Measurements from ENCODE around the gene PIGO. TPM values are rescaled to one million over a fixed set of nuclear protein-coding genes. Genes with fewer than 3 reads are reported as not detected.

Gene PIGO
- polyA plus RNA-seq, 6 donors from 2014 or later, result 24.8 to 31.4 (median 26.9) TPM

DNA sequence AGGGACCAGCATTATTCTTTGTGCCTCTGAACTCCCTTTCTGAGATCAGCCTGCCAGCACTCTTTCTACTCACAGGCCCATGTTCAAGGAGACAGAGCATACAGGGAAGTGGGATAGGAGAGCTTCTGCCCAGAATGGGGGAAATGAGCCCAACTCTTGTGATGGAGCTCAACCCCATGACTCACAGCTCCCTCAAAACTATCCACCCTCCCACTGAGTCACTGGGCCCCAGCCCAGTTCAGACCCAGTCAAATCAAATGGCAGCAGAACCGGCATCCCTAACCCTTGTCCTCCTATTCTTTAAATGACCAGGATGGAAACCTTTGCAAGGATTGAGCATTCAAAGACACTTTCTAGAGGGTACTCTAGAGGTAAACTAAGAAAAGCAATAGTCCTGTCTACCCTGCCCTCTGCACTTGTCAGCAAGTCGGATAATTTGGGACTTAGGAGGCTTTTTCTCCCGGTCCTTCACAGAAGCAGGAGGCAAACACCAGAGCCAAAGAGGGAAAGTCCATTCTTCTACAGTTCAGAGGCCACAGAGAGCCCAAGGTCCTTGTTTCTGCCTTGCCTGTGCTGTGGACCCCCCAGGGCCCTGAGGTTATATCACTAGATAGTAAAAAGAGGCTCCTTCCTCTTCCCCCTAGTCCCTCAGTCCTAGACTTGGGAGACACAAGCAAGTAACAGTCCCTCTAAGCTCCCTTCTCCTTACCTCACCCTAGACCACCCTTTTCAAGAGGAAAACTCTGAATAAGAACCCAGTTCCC is 16.0 kb upstream of the PIGO start:
- Mint-ChIP-seq H3K4me3 (peak overlapping the region; percentile 1 to 91 (median 80)), H3K27ac (peak overlapping the region; percentile 66 to 92 (median 86)), H3K9me3 (peaks cover 0 to 3% (median 0%) of the 10 kb centered on the region in 7 donors), H3K4me1 (peaks cover 52 to 57% (median 56%) of the 10 kb centered on the region in 3 donors), H3K36me3 (no peaks in the 10 kb centered on the region), H3K27me3 (no peaks in the 10 kb centered on the region)
- no peak for ATAC-seq (ENCODE audit: low read depth in 2 of 2)
- no peak for DNase-seq

DNA sequence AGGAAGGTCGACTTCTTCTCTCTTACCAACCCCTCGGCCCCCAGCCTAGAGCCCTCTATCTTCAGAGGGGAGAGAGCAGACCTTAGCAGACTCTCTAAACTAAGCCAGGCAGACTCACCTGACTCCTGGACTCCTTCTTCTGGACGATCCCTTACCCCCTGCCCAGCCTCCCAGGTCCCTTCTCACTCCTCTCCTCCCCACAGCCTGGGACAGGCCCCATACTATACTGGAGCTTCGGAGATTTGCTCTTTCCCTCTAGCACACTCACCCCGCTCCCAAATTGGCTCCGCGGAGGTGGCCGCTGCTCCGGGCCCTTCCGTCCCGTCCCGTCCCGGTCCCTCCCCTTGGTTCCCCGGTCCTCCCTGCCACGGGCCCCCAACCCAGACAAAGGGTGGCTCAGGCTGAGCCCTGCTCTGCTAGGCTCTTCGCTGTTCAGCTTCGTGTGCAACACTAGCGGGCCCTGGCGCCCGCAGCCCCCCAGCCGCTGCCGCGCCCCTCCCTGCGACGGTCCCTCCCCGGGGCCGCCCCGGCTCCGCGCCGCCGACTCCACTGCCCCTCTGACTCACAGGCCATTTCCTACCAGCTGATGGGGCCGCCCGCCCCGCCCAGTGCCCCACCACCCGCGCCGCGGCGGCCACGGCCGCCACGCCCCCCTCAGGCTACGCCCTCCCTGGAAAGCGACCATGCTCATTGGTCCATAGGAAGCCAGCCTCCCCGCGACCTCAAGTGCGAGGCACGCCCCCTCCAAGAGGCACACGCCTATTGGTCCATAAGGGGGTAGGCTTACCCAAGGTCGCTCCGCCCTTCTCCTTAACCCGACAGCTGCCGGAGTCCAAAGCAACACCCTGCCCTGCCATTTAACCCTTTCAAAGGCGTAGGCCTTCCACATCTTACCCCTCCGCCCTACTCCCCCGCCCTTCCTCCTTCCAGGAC is 14.9 kb upstream of the PIGO start:
- ATAC-seq (ENCODE audit: low read depth in 2 of 2) (peak; percentile 77), DNase-seq (peak; percentile 91)
- Mint-ChIP-seq H3K4me1 (peaks cover 45 to 51% (median 46%) of the 10 kb centered on the region in 3 donors), H3K27me3 (no peaks in the 10 kb centered on the region), H3K36me3 (no peaks in the 10 kb centered on the region), H3K4me3 (peak overlapping the region; percentile 73 to 91 (median 84)), H3K9me3 (peaks cover 0 to 3% (median 0%) of the 10 kb centered on the region in 7 donors), H3K27ac (peak overlapping the region; percentile 66 to 92 (median 90))

DNA sequence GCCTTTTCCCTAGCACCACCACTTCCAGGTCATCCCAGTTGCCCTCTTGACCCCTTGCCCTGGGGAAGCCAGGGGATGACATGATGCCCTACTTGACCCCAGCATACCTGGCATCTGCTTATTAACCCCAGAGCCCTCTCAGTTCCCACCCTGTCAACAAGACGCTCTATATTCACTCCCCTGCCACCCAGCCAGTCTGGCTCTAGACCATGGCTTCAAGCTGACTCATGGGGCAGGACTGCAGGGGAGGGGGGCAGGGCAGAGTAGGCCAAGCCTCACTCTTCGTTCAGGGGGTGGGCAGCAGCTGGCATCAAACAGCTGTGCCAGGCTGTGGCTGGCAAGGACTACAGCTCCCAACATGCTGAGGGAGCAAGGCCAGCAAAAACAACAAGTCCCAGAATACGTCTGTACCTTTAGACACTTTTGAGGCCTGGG is 14.0 kb upstream of the PIGO start:
- no peak for ATAC-seq (ENCODE audit: low read depth in 2 of 2)
- no peak for DNase-seq
- Mint-ChIP-seq H3K9me3 (peaks cover 0 to 3% (median 0%) of the 10 kb centered on the region in 7 donors), H3K4me3 (peak overlapping the region in 7 of 8 donors; percentile 29 to 91 (median 83)), H3K4me1 (peaks cover 35 to 42% (median 37%) of the 10 kb centered on the region in 3 donors), H3K27me3 (no peaks in the 10 kb centered on the region), H3K27ac (peak overlapping the region in 5 of 6 donors; percentile 13 to 96 (median 88)), H3K36me3 (no peaks in the 10 kb centered on the region)

DNA sequence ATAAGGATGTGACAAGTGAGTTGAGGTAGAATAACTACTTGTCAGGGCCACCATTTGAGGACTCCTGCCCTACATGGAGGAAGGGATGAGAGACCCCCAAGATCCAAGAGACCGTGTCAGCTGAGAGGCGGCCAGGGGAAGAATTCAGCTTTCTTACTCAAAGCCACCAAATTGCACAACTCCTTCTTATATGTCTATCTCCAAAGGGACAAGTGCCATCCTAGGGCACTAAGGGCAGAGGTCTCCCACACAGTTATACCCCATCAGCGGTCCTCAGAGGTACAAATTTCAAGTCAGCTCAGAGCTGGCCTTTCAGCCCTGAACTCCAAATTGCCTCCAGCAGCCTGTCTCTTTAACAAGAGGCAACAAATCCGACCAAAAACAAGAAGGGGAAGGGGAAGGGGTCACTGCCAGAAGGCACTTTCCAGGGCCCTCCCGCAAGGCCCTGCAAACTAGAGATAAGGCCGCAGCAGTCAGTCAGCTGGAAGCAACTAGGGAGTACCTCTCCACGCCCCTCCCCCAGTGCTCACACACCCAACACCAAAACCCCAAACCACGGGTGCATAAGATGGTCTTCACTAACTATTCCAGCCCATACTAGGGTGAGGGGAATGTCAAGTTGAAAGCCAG is 12.7 kb upstream of the PIGO start:
- Mint-ChIP-seq H3K36me3 (no peaks in the 10 kb centered on the region), H3K4me3 (peak overlapping the region in 2 of 8 donors; percentile 30 to 42), H3K4me1 (peaks cover 24 to 29% (median 26%) of the 10 kb centered on the region in 3 donors), H3K9me3 (peaks cover 0 to 3% (median 0%) of the 10 kb centered on the region in 7 donors), H3K27me3 (no peaks in the 10 kb centered on the region), H3K27ac (peak overlapping the region in 1 of 6 donors; percentile 44)
- DNase-seq (no peak), ATAC-seq (ENCODE audit: low read depth in 2 of 2) (no peak)

DNA sequence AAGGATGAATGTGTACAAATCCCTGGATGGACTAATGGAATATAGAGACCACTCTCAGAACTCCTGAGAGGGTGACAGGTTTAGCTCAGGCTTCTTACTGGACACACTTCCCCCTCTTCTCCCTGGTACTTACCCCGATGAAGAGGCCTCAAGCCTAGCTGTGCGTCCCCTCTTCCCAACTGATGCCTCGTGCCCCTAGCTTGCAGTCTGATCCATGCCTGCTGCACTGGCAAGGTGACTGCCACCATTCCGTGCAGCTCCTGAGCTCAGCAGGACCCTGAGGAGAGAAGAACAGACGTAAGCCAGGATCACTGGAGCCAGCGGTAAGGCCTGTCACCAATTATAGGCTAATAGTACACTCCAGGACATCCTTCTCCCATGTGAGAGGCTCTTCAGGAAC is 12.1 kb upstream of the PIGO start:
- no peaks in the 10 kb centered on the region for H3K36me3 Mint-ChIP-seq
- peaks cover 23 to 26% (median 26%) of the 10 kb centered on the region in 3 donors for H3K4me1 Mint-ChIP-seq
- no peak overlapping the region for H3K27ac Mint-ChIP-seq
- peak overlapping the region in 1 of 8 donors; percentile 30 for H3K4me3 Mint-ChIP-seq
- DNase-seq (no peak), ATAC-seq (ENCODE audit: low read depth in 2 of 2) (no peak)
- H3K9me3 Mint-ChIP-seq, result peaks cover 0 to 3% (median 0%) of the 10 kb centered on the region in 7 donors
- no peaks in the 10 kb centered on the region for H3K27me3 Mint-ChIP-seq

DNA sequence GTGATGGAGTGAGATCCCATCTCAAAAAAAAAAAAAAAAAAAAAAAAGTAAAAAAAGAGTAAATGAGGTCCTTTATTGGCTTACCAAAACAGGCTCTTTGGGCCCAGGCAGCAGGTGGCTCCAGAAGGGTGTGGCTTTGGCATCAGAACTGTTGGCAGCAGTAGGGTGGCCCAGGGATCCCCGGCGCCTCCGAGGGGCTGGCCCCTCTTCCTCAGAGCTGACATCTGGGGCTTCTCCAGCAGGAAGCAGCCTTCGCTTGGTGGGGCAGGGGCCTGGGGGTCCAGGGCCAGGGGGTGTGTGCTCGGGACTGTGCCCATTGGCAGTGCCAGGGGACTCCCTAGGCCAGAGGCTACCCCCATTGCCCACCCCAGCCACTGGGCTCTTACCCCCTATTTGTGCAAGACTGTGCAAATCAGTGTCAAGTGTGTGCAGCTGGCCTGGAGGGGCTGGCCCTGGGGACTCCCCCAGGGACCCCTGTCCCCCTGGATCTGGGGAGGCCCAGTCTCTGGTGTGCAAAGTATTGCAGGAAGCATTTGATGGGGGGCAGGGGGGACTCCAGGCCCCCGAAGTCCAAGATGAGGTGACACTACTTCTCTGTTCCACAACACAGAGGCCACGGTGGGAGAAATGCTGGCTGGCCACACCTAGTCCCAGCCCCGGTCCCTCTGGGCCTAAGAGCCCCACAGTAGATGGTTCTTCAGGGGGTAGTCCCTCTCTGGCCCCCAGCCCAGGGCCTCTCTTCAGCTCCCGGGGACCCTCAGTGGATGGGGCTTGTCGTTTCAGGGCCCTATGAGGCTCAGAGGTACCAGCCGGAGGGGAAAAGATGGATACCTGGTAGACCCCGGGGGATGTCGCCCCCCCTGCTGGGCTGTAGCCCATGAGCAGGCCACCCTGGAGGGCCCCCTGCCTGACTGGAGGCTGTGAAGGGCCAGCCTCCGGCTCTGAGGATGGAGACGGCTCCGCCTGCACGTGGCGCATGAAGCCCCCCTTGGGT is 11.2 kb upstream of the PIGO start:
- no peaks in the 10 kb centered on the region for H3K27me3 Mint-ChIP-seq
- no peaks in the 10 kb centered on the region for H3K36me3 Mint-ChIP-seq
- H3K4me1 Mint-ChIP-seq, result peaks cover 31 to 33% (median 31%) of the 10 kb centered on the region in 3 donors
- H3K27ac Mint-ChIP-seq, result no peak overlapping the region
- no peak overlapping the region for H3K4me3 Mint-ChIP-seq
- DNase-seq (no peak), ATAC-seq (ENCODE audit: low read depth in 2 of 2) (no peak)
- peaks cover 0 to 3% (median 0%) of the 10 kb centered on the region in 7 donors for H3K9me3 Mint-ChIP-seq

DNA sequence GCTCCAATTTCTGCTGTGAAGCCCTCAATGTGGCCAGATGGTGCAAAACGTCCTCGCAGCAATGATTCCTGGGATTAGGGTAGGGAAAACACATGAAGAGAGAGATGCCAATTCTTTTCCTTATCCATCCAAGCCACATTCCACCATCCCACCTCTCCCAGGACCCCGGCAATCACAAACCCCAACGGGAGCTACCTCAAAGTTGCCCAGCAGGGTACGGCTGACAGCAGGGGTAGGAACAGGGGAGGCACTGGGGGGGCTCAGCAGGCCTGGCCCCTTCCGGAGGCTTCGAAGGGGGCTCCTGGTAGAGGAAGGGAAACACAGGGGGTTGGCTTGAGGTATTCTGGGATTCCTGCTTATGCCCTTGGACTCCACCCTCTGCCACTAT is 9.9 kb upstream of the PIGO start:
- H3K27ac Mint-ChIP-seq, result peak overlapping the region in 1 of 6 donors; percentile 72
- peak overlapping the region in 1 of 8 donors; percentile 10 for H3K4me3 Mint-ChIP-seq
- H3K36me3 Mint-ChIP-seq, result no peaks in the 10 kb centered on the region
- ATAC-seq (ENCODE audit: low read depth in 2 of 2), result no peak
- H3K4me1 Mint-ChIP-seq, result peaks cover 29 to 33% (median 32%) of the 10 kb centered on the region in 3 donors
- no peak for DNase-seq
- H3K27me3 Mint-ChIP-seq, result no peaks in the 10 kb centered on the region
- no peaks in the 10 kb centered on the region for H3K9me3 Mint-ChIP-seq

DNA sequence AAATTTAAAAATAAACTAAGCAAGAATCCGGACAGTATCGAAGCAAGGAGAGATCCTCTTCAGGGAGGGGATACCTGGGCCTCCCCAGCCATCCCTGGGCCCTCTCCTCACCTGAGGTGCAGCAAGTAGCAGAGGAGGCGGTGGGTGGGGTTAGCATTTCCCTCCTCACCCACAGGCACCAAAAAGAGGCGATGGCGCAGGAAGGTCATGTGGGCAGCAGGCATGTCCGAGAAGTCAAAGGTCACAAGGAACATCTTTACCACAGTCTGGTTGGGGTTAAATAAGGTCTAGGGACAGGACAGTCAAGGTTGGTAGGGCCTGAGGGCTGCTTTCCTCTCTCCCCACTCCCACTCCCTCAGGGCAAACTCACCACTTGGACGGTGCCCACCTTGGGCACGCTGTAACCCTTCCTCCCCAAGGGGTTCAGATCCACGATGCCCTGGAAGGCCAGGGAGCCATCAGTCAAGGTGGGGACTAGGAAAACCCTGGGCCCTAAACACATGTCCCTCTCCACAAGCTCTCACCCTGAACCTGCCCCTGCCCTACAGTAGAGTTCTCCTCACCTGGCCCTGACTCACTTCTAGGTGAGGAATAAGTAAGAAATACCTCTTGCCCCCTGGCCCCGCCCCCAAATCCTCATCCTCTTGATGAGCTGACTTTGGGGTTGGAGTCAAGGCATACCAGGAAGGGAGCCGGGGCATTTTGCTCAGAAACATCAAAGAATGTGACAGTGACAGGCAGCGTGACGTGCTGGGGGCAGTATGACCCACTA is 9.4 kb upstream of the PIGO start:
- ATAC-seq (ENCODE audit: low read depth in 2 of 2) (no peak), DNase-seq (no peak)
- H3K36me3 Mint-ChIP-seq, result peaks cover 0 to under 1% of the 10 kb centered on the region in 2 donors

DNA sequence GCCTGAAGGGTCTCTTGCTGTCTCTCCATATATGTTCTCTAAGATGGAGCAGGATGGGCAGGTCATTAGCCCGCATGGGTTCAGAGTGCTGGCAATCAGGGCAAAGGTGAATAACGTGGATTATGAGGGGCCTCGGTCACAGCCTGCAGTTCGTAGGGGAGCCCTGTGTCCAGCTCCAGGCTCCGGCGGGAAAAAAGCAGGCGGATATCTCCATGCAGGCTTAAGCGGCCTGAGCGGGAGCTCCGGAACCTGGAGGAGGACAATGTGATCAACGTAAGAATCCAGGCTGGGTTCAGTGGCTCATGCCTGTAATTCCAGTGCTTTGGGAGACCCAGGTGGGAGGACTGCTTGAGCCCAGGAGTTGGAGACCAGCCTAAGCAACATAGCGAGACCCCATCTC is 8.7 kb upstream of the PIGO start:
- no peak overlapping the region for H3K4me3 Mint-ChIP-seq
- H3K27ac Mint-ChIP-seq, result peak overlapping the region in 3 of 6 donors; percentile 27 to 75 (median 66)
- peaks cover 22 to 36% (median 32%) of the 10 kb centered on the region in 3 donors for H3K4me1 Mint-ChIP-seq
- no peaks in the 10 kb centered on the region for H3K27me3 Mint-ChIP-seq
- no peak for ATAC-seq (ENCODE audit: low read depth in 2 of 2)
- no peak for DNase-seq
- peaks cover 4 to 7% of the 10 kb centered on the region in 2 donors for H3K36me3 Mint-ChIP-seq
- H3K9me3 Mint-ChIP-seq, result no peaks in the 10 kb centered on the region

More for the DNA sequence above, 9.4 kb upstream of the PIGO start:
- no peaks in the 10 kb centered on the region for H3K9me3 Mint-ChIP-seq
- H3K27ac Mint-ChIP-seq, result peak overlapping the region in 2 of 6 donors; percentile 72 to 78
- H3K4me1 Mint-ChIP-seq, result peaks cover 24 to 33% (median 32%) of the 10 kb centered on the region in 3 donors
- no peak overlapping the region for H3K4me3 Mint-ChIP-seq
- no peaks in the 10 kb centered on the region for H3K27me3 Mint-ChIP-seq

DNA sequence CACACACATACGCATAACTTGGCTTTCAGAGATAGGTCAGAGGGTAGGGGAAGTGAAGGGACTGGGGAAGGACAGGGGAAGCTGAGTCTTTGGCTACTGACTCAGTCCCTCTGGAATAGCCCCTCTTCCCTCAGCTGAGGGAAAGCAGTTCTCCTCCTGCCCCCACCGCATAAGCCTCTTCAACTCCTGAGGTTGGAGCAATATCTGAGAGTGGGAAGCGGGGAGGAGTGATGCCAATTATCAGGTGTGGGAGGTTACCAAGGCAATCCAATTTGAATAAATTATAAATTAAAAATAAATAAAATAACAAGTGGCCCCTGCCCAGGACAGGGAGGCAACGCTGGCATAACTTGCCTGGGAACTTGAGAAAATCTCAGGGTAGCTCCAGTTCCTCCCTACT is 8.2 kb upstream of the PIGO start:
- no peaks in the 10 kb centered on the region for H3K9me3 Mint-ChIP-seq
- H3K36me3 Mint-ChIP-seq, result peaks cover 7 to 12% of the 10 kb centered on the region in 2 donors
- H3K4me1 Mint-ChIP-seq, result peaks cover 21 to 36% (median 32%) of the 10 kb centered on the region in 3 donors
- DNase-seq (no peak), ATAC-seq (ENCODE audit: low read depth in 2 of 2) (no peak)
- no peaks in the 10 kb centered on the region for H3K27me3 Mint-ChIP-seq
- H3K27ac Mint-ChIP-seq, result peak overlapping the region in 4 of 6 donors; percentile 27 to 99 (median 90)
- peak overlapping the region in 3 of 8 donors; percentile 3 to 47 (median 44) for H3K4me3 Mint-ChIP-seq

DNA sequence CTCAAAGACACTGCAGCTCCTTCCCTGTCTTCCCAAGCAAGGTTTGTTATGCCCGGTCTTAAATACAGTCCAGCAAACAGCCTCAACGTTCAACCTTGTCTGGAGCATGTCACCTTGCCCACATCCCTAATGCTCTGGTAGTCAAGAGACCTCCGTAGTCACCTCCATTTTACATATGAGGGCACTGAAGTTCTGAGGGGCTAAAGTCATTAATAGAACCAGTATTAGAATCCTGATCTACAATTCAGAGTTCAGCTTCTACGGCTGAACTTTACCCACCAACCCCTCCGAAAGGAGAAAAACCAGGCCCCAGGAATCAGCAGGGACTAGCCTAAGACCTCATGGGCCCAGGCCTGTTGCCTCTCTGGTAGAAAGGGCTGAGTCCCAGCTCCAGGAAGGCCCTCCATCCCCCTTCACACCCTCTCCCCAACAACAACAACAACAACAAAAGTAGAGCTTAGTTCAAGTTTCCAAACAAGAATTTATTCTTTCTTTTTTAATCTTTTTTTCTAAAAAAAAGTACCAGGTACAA is 7.3 kb upstream of the PIGO start:
- Mint-ChIP-seq H3K4me1 (peaks cover 21 to 36% (median 32%) of the 10 kb centered on the region in 3 donors), H3K4me3 (peak overlapping the region; percentile 85 to 98 (median 92)), H3K27ac (peak overlapping the region; percentile 94 to 100 (median 98)), H3K36me3 (peaks cover 7 to 12% of the 10 kb centered on the region in 2 donors), H3K27me3 (no peaks in the 10 kb centered on the region), H3K9me3 (no peaks in the 10 kb centered on the region)
- DNase-seq, result no peak
- ATAC-seq (ENCODE audit: low read depth in 2 of 2), result peak in 1 of 2 donors; percentile 8

Data from naive B cell (primary cell).